ENCODE measurements around the gene TTC9C.
"Not testable (repeated sequence)": the region's sequence is repeated elsewhere in the genome, so short reads cannot be mapped to it uniquely, and the experiment has no call there.

Gene TTC9C

DNA sequence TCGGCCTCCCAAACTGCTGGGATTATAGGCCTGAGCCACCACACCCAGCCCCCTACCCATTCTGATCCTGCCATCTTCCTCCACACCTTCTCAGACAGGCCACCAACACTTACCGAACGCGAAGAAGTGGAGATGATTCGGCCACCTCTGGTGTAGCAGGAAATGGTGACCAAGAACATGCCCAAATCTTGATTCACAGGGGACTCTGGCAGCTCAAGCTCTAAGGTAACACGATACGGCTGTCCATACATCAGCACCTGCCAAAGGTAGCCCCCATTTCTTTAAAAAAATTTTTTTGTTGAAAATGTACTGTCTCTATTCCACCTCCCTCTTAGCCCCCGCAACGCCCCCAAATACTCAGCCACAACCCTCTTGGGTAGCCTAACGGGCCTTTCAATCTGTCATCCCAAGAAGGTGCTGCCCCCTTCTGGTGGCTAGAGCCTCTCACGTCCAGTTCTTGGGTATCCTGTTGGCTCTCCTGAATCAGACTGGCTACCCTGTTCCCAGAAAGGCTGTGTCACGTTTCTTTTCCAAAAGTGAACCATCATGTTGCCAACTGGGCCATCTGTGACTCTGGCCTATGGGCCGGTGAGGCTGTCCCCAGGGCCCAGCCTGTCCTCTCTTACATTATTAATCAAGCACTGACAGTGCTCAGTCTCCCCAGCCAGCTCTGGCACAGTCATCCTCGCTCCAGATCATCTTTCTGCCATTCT is 33.7 kb upstream of the TTC9C start:
- peaks cover 20% of the 10 kb centered on the region for H3K36me3 ChIP-seq (ENCODE audit: control insufficient read depth, insufficient read depth, low read length)
- H3K9me3 ChIP-seq (ENCODE audit: control insufficient read depth, low read length): no peaks in the 10 kb centered on the region
- WGBS, 2 experiments: 74 to 81% methylated on average over 14 of the region's 14 CpGs
- H3K27ac ChIP-seq (ENCODE audit: insufficient read depth, low read depth, low read length, poor library complexity, severe bottlenecking): no peak overlapping the region
- no peaks in the 10 kb centered on the region for H3K27me3 ChIP-seq (ENCODE audit: control insufficient read depth, insufficient read depth, low read length, poor library complexity, severe bottlenecking)
- H3K4me1 ChIP-seq (ENCODE audit: control insufficient read depth, insufficient read depth, low read length): no peaks in the 10 kb centered on the region
- H3K4me3 ChIP-seq (ENCODE audit: insufficient read depth, low read depth, low read length): no peak overlapping the region

DNA sequence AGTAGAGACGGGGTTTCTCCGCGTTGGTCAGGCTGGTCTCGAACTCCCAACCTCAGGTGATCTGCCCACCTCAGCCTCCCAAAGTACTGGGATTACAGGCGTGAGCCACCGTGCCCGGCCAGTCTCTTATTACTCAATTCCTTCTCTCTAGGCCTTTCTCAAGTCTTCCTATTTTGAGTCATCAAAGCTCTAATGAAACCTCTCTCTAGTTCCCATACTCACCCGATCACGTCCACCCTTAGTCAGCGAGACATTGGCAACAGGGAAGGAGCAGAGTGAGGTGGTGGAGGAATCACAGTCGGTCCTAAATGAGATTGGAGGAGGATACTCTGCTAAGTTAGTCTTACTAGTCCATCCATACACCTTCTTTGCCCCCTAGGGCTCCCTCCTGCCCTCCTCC is 26.0 kb upstream of the TTC9C start:
- Histone ChIP-seq H3K27me3 (ENCODE audit: control insufficient read depth, insufficient read depth, low read length, poor library complexity, severe bottlenecking) (no peaks in the 10 kb centered on the region), H3K4me3 (ENCODE audit: insufficient read depth, low read depth, low read length) (no peak overlapping the region), H3K9me3 (ENCODE audit: control insufficient read depth, low read length) (no peaks in the 10 kb centered on the region), H3K36me3 (ENCODE audit: control insufficient read depth, insufficient read depth, low read length) (peaks cover 4% of the 10 kb centered on the region), H3K4me1 (ENCODE audit: control insufficient read depth, insufficient read depth, low read length) (peaks cover 12% of the 10 kb centered on the region), H3K27ac (ENCODE audit: insufficient read depth, low read depth, low read length, poor library complexity, severe bottlenecking) (no peak overlapping the region)
- WGBS, 2 experiments: 92 to 96% methylated on average over 11 of the region's 11 CpGs

DNA sequence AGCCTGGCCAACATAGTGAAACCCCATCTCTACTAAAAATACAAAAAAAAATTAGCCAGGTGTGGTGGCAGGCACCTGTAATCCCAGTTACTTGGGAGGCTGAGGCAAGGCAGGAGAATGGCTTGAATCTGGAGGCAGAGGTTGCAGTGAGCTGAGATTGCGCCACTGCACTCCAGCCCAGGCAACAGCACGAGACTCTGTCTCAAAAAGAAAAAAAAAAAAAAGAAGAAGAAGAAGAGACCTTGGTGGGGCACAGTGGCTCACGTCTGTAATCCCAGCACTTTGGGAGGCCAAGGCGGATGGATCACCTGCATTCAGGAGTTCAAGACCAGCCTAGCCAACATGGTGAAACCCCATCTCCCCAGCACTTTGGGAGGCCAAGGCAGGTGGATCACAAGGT is 24.4 kb upstream of the TTC9C start:
- not testable (repeated sequence) for H3K9me3 ChIP-seq (ENCODE audit: control insufficient read depth, low read length); H3K4me3 ChIP-seq (ENCODE audit: insufficient read depth, low read depth, low read length); H3K27ac ChIP-seq (ENCODE audit: insufficient read depth, low read depth, low read length, poor library complexity, severe bottlenecking); H3K36me3 ChIP-seq (ENCODE audit: control insufficient read depth, insufficient read depth, low read length); H3K27me3 ChIP-seq (ENCODE audit: control insufficient read depth, insufficient read depth, low read length, poor library complexity, severe bottlenecking)
- peaks cover 24% of the 10 kb centered on the region for H3K4me1 ChIP-seq (ENCODE audit: control insufficient read depth, insufficient read depth, low read length)
- 93 to 94% methylated on average over 4 of the region's 4 CpGs for WGBS, 2 experiments

DNA sequence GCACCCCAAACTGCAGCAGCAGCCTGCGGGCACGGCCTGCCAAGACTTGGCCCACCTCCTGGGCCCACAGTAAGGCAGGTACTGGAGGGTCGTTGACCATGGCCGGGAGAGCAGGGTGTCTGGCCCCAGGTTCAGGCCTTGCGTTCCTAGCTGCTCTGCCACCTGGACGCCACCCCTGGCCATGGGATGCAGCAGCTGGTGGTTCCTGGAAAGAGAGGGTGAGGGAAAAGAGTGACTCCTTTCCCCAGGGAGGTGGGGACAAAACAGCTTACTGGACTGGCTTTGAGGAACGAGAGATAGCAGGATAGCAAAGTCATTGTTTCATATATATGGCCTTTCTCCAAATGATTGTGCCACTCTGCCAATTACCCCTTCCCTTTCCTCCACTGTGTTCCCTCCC is 22.9 kb upstream of the TTC9C start:
- Histone ChIP-seq H3K27ac (ENCODE audit: insufficient read depth, low read depth, low read length, poor library complexity, severe bottlenecking) (peak overlapping the region; percentile 93), H3K27me3 (ENCODE audit: control insufficient read depth, insufficient read depth, low read length, poor library complexity, severe bottlenecking) (no peaks in the 10 kb centered on the region), H3K4me1 (ENCODE audit: control insufficient read depth, insufficient read depth, low read length) (peaks cover 31% of the 10 kb centered on the region), H3K4me3 (ENCODE audit: insufficient read depth, low read depth, low read length) (peak overlapping the region; percentile 80), H3K36me3 (ENCODE audit: control insufficient read depth, insufficient read depth, low read length) (peaks cover 5% of the 10 kb centered on the region), H3K9me3 (ENCODE audit: control insufficient read depth, low read length) (no peaks in the 10 kb centered on the region)
- WGBS, 2 experiments: 77% methylated on average over 7 of the region's 7 CpGs

DNA sequence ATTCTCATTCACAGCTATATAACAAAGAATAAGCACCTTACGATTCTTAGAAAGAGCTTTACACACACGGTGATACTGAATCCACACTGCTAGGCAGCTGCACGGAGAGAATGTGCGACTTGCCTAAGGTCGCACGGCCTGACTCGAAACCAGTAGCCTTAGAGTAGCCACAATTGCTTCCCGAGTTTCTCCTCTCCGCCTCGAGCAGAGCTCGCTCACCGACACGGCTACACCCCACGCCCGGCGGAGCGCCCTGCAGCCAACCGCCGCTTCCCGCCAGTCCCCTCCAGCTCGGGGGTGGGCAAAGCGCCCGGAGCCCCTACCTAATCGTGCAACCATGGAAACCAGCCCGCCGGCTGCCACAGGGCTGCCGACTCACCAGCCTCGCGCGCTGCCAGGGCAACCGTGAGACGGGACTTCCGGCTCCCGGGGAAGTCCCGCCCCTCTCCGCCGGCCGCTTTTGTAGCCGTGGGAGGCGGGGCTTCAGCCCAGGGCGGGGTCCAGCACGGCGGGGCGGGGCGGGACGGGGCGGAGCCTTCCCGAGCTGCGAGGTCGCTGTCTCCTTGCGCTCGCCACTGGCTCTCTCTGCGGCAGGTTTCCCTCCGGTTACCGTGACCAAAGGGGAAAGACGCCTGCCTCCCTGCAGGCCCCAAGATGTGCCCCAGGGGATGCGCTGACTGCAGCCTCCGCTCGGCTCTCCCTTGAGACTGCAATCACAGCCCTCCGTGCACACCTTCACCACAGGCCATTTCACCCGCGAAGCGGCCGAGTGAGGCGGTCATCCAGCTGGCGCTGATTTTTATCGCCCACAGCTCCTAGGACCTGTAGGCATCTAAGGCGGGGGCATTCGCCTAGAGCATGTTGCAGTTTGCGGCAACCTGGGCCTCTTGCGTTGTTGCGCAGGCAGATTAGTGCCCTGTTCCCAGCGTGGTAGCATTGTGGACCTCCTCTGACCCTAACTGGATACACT is 22.1 kb upstream of the TTC9C start:
- Histone ChIP-seq H3K4me1 (ENCODE audit: control insufficient read depth, insufficient read depth, low read length) (peaks cover 31% of the 10 kb centered on the region), H3K36me3 (ENCODE audit: control insufficient read depth, insufficient read depth, low read length) (peaks cover 12% of the 10 kb centered on the region), H3K27ac (ENCODE audit: insufficient read depth, low read depth, low read length, poor library complexity, severe bottlenecking) (peak overlapping the region; percentile 93), H3K9me3 (ENCODE audit: control insufficient read depth, low read length) (no peaks in the 10 kb centered on the region), H3K4me3 (ENCODE audit: insufficient read depth, low read depth, low read length) (peak overlapping the region; percentile 80), H3K27me3 (ENCODE audit: control insufficient read depth, insufficient read depth, low read length, poor library complexity, severe bottlenecking) (no peaks in the 10 kb centered on the region)
- 1% methylated on average over 73 of the region's 73 CpGs for WGBS, 2 experiments

DNA sequence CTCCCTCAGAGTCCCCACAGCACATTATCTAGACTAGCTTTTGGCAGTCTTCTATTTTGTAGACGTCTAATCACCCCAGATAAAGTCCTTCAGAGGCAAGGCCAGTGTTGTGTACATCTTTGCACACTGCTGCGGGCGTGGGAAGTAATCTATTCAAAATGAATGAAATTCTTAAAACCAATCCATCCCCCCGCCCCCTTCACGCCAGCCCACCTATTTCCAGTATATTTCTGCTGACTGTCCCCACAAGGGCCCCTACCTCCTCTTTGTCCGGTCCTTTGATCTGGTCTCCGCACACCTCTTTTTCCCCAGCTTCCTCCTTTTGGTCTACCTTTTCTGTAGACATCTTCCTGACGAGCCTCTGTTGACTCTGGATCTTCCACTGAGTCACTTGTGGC is 21.4 kb upstream of the TTC9C start:
- Histone ChIP-seq H3K36me3 (ENCODE audit: control insufficient read depth, insufficient read depth, low read length) (peaks cover 16% of the 10 kb centered on the region), H3K27ac (ENCODE audit: insufficient read depth, low read depth, low read length, poor library complexity, severe bottlenecking) (peak overlapping the region; percentile 93)
- WGBS, 2 experiments: 14 to 16% methylated on average over 8 of the region's 8 CpGs

DNA sequence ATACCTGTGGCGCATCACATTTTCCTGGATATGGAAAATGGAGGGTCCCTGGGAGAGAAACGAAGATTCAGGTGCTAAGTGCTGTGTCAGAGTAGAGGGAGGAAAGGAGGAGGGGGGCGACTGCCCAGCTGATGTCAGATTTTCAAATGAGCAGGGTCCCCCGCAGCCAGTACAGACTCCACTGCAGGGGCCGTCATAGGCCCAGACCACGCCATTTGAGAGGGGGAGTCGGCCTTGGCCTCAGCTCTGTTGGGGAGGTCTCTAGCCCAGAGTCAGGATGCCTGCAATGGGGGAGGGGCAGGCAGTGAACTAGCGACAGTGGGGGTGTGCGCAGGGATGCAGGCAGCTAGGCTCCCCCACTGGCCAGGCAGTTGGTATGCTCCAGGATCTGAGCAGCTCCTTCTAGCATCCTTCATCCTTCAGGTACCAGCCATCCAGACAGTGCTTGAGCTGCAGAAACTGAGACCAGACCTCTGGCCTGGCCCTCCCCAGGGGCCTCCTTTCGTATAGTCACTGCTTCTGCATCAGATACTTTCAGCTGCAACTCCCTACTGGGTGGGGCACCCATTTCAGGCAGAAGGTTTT is 20.9 kb upstream of the TTC9C start, which contains the start of the genes BSCL2 and GNG3:
Gene BSCL2, minus strand, starts transcription at position 148 of the 585 bp plus-strand sequence. CDS start 229 bp downstream, outside the sequence.
Gene GNG3, plus strand, starts transcription at position 400 of the 585 bp plus-strand sequence. CDS start 620 bp downstream, outside the sequence.
- Histone ChIP-seq H3K36me3 (ENCODE audit: control insufficient read depth, insufficient read depth, low read length) (peaks cover 17% of the 10 kb centered on the region), H3K9me3 (ENCODE audit: control insufficient read depth, low read length) (no peaks in the 10 kb centered on the region), H3K27me3 (ENCODE audit: control insufficient read depth, insufficient read depth, low read length, poor library complexity, severe bottlenecking) (no peaks in the 10 kb centered on the region), H3K4me1 (ENCODE audit: control insufficient read depth, insufficient read depth, low read length) (peaks cover 31% of the 10 kb centered on the region), H3K27ac (ENCODE audit: insufficient read depth, low read depth, low read length, poor library complexity, severe bottlenecking) (peak within 1 kb of the TSS; percentile 93), H3K4me3 (ENCODE audit: insufficient read depth, low read depth, low read length) (peak within 1 kb of the TSS; percentile 80)
- 3 to 6% methylated on average over 10 of the region's 10 CpGs for WGBS, 2 experiments

More for the DNA sequence above, 21.4 kb upstream of the TTC9C start:
- Histone ChIP-seq H3K4me1 (ENCODE audit: control insufficient read depth, insufficient read depth, low read length) (peaks cover 31% of the 10 kb centered on the region), H3K27me3 (ENCODE audit: control insufficient read depth, insufficient read depth, low read length, poor library complexity, severe bottlenecking) (no peaks in the 10 kb centered on the region), H3K4me3 (ENCODE audit: insufficient read depth, low read depth, low read length) (peak overlapping the region; percentile 80), H3K9me3 (ENCODE audit: control insufficient read depth, low read length) (no peaks in the 10 kb centered on the region)

DNA sequence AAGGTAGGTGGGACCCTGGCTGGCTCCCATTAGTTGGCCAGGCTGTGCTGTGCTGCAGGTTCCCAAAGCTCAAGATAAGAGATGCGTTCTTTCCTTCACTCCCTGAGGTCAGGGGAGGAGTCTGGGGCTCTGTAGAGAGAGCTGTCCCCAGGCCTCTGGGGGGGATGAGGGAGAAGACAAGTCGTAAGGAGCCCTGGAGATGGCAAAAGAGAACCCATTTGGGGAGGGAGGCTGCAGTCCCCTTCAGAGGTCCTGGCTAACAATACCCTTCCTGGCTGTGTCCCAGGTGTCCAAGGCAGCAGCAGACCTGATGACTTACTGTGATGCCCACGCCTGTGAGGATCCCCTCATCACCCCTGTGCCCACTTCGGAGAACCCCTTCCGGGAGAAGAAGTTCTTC is 19.9 kb upstream of the TTC9C start:
- 76 to 77% methylated on average over 5 of the region's 5 CpGs for whole genome bisulfite sequencing, 2 experiments
- no peaks in the 10 kb centered on the region for H3K9me3 ChIP-seq (ENCODE audit: control insufficient read depth, low read length)
- H3K4me1 ChIP-seq (ENCODE audit: control insufficient read depth, insufficient read depth, low read length): peaks cover 31% of the 10 kb centered on the region
- H3K36me3 ChIP-seq (ENCODE audit: control insufficient read depth, insufficient read depth, low read length): peaks cover 25% of the 10 kb centered on the region
- H3K4me3 ChIP-seq (ENCODE audit: insufficient read depth, low read depth, low read length): peak overlapping the region; percentile 32
- H3K27me3 ChIP-seq (ENCODE audit: control insufficient read depth, insufficient read depth, low read length, poor library complexity, severe bottlenecking): no peaks in the 10 kb centered on the region
- H3K27ac ChIP-seq (ENCODE audit: insufficient read depth, low read depth, low read length, poor library complexity, severe bottlenecking): no peak overlapping the region

DNA sequence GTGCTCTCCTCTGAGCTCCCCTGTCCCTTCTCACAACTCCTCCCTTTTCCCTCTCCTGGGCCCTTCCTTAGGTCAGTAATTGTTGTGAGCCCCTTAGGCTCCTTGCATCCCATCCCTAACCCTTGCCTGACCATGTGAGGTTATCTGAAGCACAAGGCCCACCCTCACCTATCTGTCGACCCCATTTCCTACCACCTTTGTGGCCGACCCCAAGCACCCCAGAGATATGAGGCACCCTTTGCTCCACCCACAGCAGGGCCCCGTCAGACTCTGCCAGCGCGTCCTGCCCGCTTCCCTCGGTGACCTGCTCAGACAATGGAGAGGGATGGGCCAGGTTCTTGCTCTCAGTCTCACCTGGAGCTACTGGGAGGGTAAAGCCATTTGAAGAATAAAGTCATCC is 19.5 kb upstream of the TTC9C start:
- 18 to 20% methylated on average over 7 of the region's 7 CpGs for WGBS, 2 experiments
- peaks cover 29% of the 10 kb centered on the region for H3K36me3 ChIP-seq (ENCODE audit: control insufficient read depth, insufficient read depth, low read length)
- no peaks in the 10 kb centered on the region for H3K9me3 ChIP-seq (ENCODE audit: control insufficient read depth, low read length)
- no peak overlapping the region for H3K27ac ChIP-seq (ENCODE audit: insufficient read depth, low read depth, low read length, poor library complexity, severe bottlenecking)
- H3K27me3 ChIP-seq (ENCODE audit: control insufficient read depth, insufficient read depth, low read length, poor library complexity, severe bottlenecking): no peaks in the 10 kb centered on the region
- peak overlapping the region; percentile 32 for H3K4me3 ChIP-seq (ENCODE audit: insufficient read depth, low read depth, low read length)
- H3K4me1 ChIP-seq (ENCODE audit: control insufficient read depth, insufficient read depth, low read length): peaks cover 31% of the 10 kb centered on the region

Measured in ectodermal cell (in vitro differentiated cells).